HEK293T (cell line): ENCODE measurements around the gene KIRREL3.

Experiments used
- CTCF ChIA-PET: fragments of 350-600 bp; formaldehyde crosslinking; extraction: SDS; loops from one replicate; lab custom pipeline; 2021; ENCODE audit warnings: antibody characterized with exemption, inconsistent platforms; lab: Yijun Ruan, JAX
- POLR2A ChIA-PET: fragments of 350-600 bp; formaldehyde crosslinking; extraction: SDS; loops from one replicate; lab custom pipeline; 2020; ENCODE audit warnings: antibody characterized with exemption, inconsistent platforms; lab: Yijun Ruan, JAX
- DNase-seq: peaks from one replicate; pipeline ENCODE4 v3.0.0; 2012; ENCODE audit warnings: mixed read lengths; ENCODE audit errors: extremely low spot score
- ARNT ChIP-seq: fragments of 450-650 bp; IDR thresholded peaks from 2 replicates; pipeline ENCODE4 v1.6.1; 2017; ENCODE audit warnings: mild to moderate bottlenecking
- BHLHE40 ChIP-seq: fragments of 450-650 bp; IDR thresholded peaks from 2 replicates; pipeline ENCODE4 v1.6.1; 2016; ENCODE audit warnings: mild to moderate bottlenecking, moderate library complexity, borderline replicate concordance
- CTBP1 ChIP-seq: fragments of 450-650 bp; IDR thresholded peaks from 2 replicates; pipeline ENCODE4 v1.6.1; 2016; ENCODE audit warnings: borderline replicate concordance
- ELF4 ChIP-seq: fragments of 450-650 bp; IDR thresholded peaks from 2 replicates; pipeline ENCODE4 v1.6.1; 2017; ENCODE audit warnings: antibody characterized with exemption
- FOXA1 ChIP-seq: fragments of 450-650 bp; IDR thresholded peaks from 2 replicates; pipeline ENCODE4 v1.6.1; 2016; ENCODE audit warnings: mild to moderate bottlenecking
- FOXK2 ChIP-seq: fragments of 450-650 bp; IDR thresholded peaks from 2 replicates; pipeline ENCODE4 v1.6.1; 2016; ENCODE audit warnings: mild to moderate bottlenecking
- FOXM1 ChIP-seq: fragments of 450-650 bp; IDR thresholded peaks from 2 replicates; pipeline ENCODE4 v1.6.1; 2017; ENCODE audit warnings: mild to moderate bottlenecking, borderline replicate concordance
- HDGF ChIP-seq: fragments of 450-650 bp; IDR thresholded peaks from 2 replicates; pipeline ENCODE4 v1.6.1; 2017; ENCODE audit warnings: antibody characterized with exemption, borderline replicate concordance
- L3MBTL2 ChIP-seq: fragments of 450-650 bp; conservative IDR thresholded peaks from 2 replicates; pipeline ENCODE4 v1.6.1; 2016; ENCODE audit warnings: mild to moderate bottlenecking
- LEF1 ChIP-seq: fragments of 450-650 bp; IDR thresholded peaks from 2 replicates; pipeline ENCODE4 v1.6.1; 2017; ENCODE audit warnings: mild to moderate bottlenecking, borderline replicate concordance
- NFRKB ChIP-seq: fragments of 450-650 bp; IDR thresholded peaks from 2 replicates; pipeline ENCODE4 v1.6.1; 2016; ENCODE audit warnings: mild to moderate bottlenecking, moderate library complexity
- PKNOX1 ChIP-seq: fragments of 450-650 bp; IDR thresholded peaks from 2 replicates; pipeline ENCODE4 v1.6.1; 2016
- SP1 ChIP-seq: fragments of 450-650 bp; IDR thresholded peaks from 2 replicates; pipeline ENCODE4 v1.6.1; 2017
- SUZ12 ChIP-seq: fragments of 450-650 bp; IDR thresholded peaks from 2 replicates; pipeline ENCODE4 v1.6.1; 2016; ENCODE audit warnings: mild to moderate bottlenecking
- TARDBP ChIP-seq: fragments of 450-650 bp; IDR thresholded peaks from 2 replicates; pipeline ENCODE4 v1.6.1; 2016
- ZNF384 ChIP-seq: fragments of 450-650 bp; IDR thresholded peaks from 2 replicates; pipeline ENCODE4 v1.6.1; 2016

KIRREL3 gene

GRCh38 chr11:126722006-126722736, 278.4 kb downstream of the KIRREL3 start:
- POLR2A ChIA-PET, result no interaction called here
- no peak for DNase-seq
- CTCF ChIA-PET, result no interaction called here
- TF ChIP-seq SUZ12 (no peak), PKNOX1 (no peak), NFRKB (no peak), ZNF384 (no peak), CTBP1 (no peak)

GRCh38 chr11:126720539-126721235, 279.9 kb downstream of the KIRREL3 start:
- ChIA-PET CTCF (interaction anchor here (0.7 kb wide), 1 partner anchor 114 kb away, joined by 3 read pairs; no protein-coding TSS in a partner anchor), POLR2A (no interaction called here)
- DNase-seq, result no peak
- TF ChIP-seq SUZ12 (no peak), HDGF (no peak), ZNF384 (no peak), BHLHE40 (no peak), CTBP1 (no peak)

- ChIA-PET POLR2A (no interaction called here), CTCF (no interaction called here)
- TF ChIP-seq LEF1 (no peak), BHLHE40 (no peak), FOXA1 (no peak), CTBP1 (no peak), ZNF384 (no peak), L3MBTL2 (no peak), PKNOX1 (no peak)
- no peak for DNase-seq
Observed at GRCh38 chr11:126719740-126720139, 280.8 kb downstream of the KIRREL3 start.

- TF ChIP-seq FOXK2 (no peak), FOXA1 (no peak), ARNT (no peak), LEF1 (no peak), PKNOX1 (no peak), NFRKB (no peak)
- CTCF ChIA-PET, result no interaction called here
- DNase-seq, result no peak
- POLR2A ChIA-PET, result interaction anchor here (1.2 kb wide), 1 partner anchor 18 kb away, joined by 3 read pairs; no protein-coding TSS in a partner anchor
Observed at GRCh38 chr11:126718276-126718675, 282.3 kb downstream of the KIRREL3 start.

- DNase-seq, result peak; percentile 48
- ChIA-PET CTCF (interaction anchor here (0.6 to 1.7 kb wide), 9 partner anchors 24 to 834 kb away, joined by 3 to 7 read pairs (median 4); no protein-coding TSS in a partner anchor), POLR2A (no interaction called here)
- TF ChIP-seq FOXM1 (no peak), BHLHE40 (no peak), ELF4 (no peak), L3MBTL2 (no peak), NFRKB (no peak), FOXK2 (no peak), SUZ12 (no peak), ZNF384 (no peak), FOXA1 (no peak), SP1 (no peak), PKNOX1 (no peak), HDGF (no peak), CTBP1 (no peak), LEF1 (no peak), TARDBP (no peak), ARNT (no peak)
Observed at GRCh38 chr11:126716456-126717083, 284.0 kb downstream of the KIRREL3 start.

GRCh38 chr11:126713806-126714205, 286.8 kb downstream of the KIRREL3 start:
- POLR2A ChIA-PET, result no interaction called here
- DNase-seq, result no peak
- no peak for TF ChIP-seq ELF4
- no peak for TF ChIP-seq SP1
- TF ChIP-seq TARDBP, result no peak
- no peak for TF ChIP-seq ZNF384
- no peak for TF ChIP-seq ARNT
- TF ChIP-seq FOXA1, result no peak
- no peak for TF ChIP-seq HDGF
- no peak for TF ChIP-seq FOXK2
- TF ChIP-seq L3MBTL2, result no peak
- TF ChIP-seq CTBP1, result no peak
- TF ChIP-seq PKNOX1, result no peak
- TF ChIP-seq BHLHE40, result no peak
- TF ChIP-seq NFRKB, result no peak
- TF ChIP-seq LEF1, result no peak
- TF ChIP-seq SUZ12, result no peak
- no peak for TF ChIP-seq FOXM1
- CTCF ChIA-PET, result no interaction called here
